ENCODE results near the gene LRMDA.

The LRMDA gene

GRCh38 chr10:75836064-75836463 is 404.6 kb downstream of the LRMDA start:
- H3K27me3 ChIP-seq (ENCODE audit: insufficient read depth, low read length) = no peaks in the 10 kb centered on the region
- H3K36me3 ChIP-seq (ENCODE audit: insufficient read depth, low read depth, low read length) = no peaks in the 10 kb centered on the region
- no peak overlapping the region for H3K9ac ChIP-seq (ENCODE audit: low read depth, low read length)
- H3K4me1 ChIP-seq (ENCODE audit: insufficient read depth, low read length) = no peaks in the 10 kb centered on the region
- no peak overlapping the region for H3K4me3 ChIP-seq (ENCODE audit: low read length)
- no peaks in the 10 kb centered on the region; the same call in 1 of the 2 replicates for H3K9me3 ChIP-seq (ENCODE audit: insufficient read depth, low read depth, low read length)
- H3K27ac ChIP-seq (ENCODE audit: low read length) = no peak overlapping the region

GRCh38 chr10:75838486-75838885 is 407.1 kb downstream of the LRMDA start:
- H3K27ac ChIP-seq (ENCODE audit: low read length) = no peak overlapping the region
- no peaks in the 10 kb centered on the region for H3K27me3 ChIP-seq (ENCODE audit: insufficient read depth, low read length)
- no peaks in the 10 kb centered on the region for H3K4me1 ChIP-seq (ENCODE audit: insufficient read depth, low read length)
- no peaks in the 10 kb centered on the region for H3K36me3 ChIP-seq (ENCODE audit: insufficient read depth, low read depth, low read length)
- H3K4me3 ChIP-seq (ENCODE audit: low read length) = no peak overlapping the region
- H3K9ac ChIP-seq (ENCODE audit: low read depth, low read length) = no peak overlapping the region
- H3K9me3 ChIP-seq (ENCODE audit: insufficient read depth, low read depth, low read length) = no peaks in the 10 kb centered on the region

- no peaks in the 10 kb centered on the region; the same call in 1 of the 2 replicates for H3K4me1 ChIP-seq (ENCODE audit: insufficient read depth, low read length)
- H3K27ac ChIP-seq (ENCODE audit: low read length) = no peak overlapping the region
- no peak overlapping the region for H3K4me3 ChIP-seq (ENCODE audit: low read length)
- H3K27me3 ChIP-seq (ENCODE audit: insufficient read depth, low read length) = no peaks in the 10 kb centered on the region
- H3K9ac ChIP-seq (ENCODE audit: low read depth, low read length) = no peak overlapping the region
- H3K36me3 ChIP-seq (ENCODE audit: insufficient read depth, low read depth, low read length) = no peaks in the 10 kb centered on the region
- no peaks in the 10 kb centered on the region for H3K9me3 ChIP-seq (ENCODE audit: insufficient read depth, low read depth, low read length)
These were observed 407.6 kb downstream of the LRMDA start for GRCh38 chr10:75839020-75839419.

GRCh38 chr10:75841266-75841665 is 409.8 kb downstream of the LRMDA start:
- no peaks in the 10 kb centered on the region for H3K27me3 ChIP-seq (ENCODE audit: insufficient read depth, low read length)
- H3K36me3 ChIP-seq (ENCODE audit: insufficient read depth, low read depth, low read length) = no peaks in the 10 kb centered on the region
- H3K27ac ChIP-seq (ENCODE audit: low read length) = no peak overlapping the region
- H3K9me3 ChIP-seq (ENCODE audit: insufficient read depth, low read depth, low read length) = no peaks in the 10 kb centered on the region
- no peak overlapping the region for H3K9ac ChIP-seq (ENCODE audit: low read depth, low read length)
- no peak overlapping the region for H3K4me3 ChIP-seq (ENCODE audit: low read length)
- peaks cover 10% of the 10 kb centered on the region; the same call in 1 of the 2 replicates for H3K4me1 ChIP-seq (ENCODE audit: insufficient read depth, low read length)

GRCh38 chr10:75845176-75845947 is 413.9 kb downstream of the LRMDA start:
- Histone ChIP-seq H3K27ac (ENCODE audit: low read length) (no peak overlapping the region), H3K27me3 (ENCODE audit: insufficient read depth, low read length) (no peaks in the 10 kb centered on the region), H3K9me3 (ENCODE audit: insufficient read depth, low read depth, low read length) (no peaks in the 10 kb centered on the region), H3K4me3 (ENCODE audit: low read length) (no peak overlapping the region), H3K4me1 (ENCODE audit: insufficient read depth, low read length) (peaks cover 10% of the 10 kb centered on the region; the same call in 1 of the 2 replicates), H3K36me3 (ENCODE audit: insufficient read depth, low read depth, low read length) (no peaks in the 10 kb centered on the region), H3K9ac (ENCODE audit: low read depth, low read length) (no peak overlapping the region)

GRCh38 chr10:75847477-75847876 is 416.1 kb downstream of the LRMDA start:
- no peak overlapping the region for H3K9ac ChIP-seq (ENCODE audit: low read depth, low read length)
- H3K27me3 ChIP-seq (ENCODE audit: insufficient read depth, low read length) = no peaks in the 10 kb centered on the region
- no peak overlapping the region for H3K4me3 ChIP-seq (ENCODE audit: low read length)
- H3K27ac ChIP-seq (ENCODE audit: low read length) = no peak overlapping the region
- H3K36me3 ChIP-seq (ENCODE audit: insufficient read depth, low read depth, low read length) = no peaks in the 10 kb centered on the region
- H3K9me3 ChIP-seq (ENCODE audit: insufficient read depth, low read depth, low read length) = no peaks in the 10 kb centered on the region
- peaks cover 10% of the 10 kb centered on the region; the same call in 1 of the 2 replicates for H3K4me1 ChIP-seq (ENCODE audit: insufficient read depth, low read length)

- Histone ChIP-seq H3K36me3 (ENCODE audit: insufficient read depth, low read depth, low read length) (no peaks in the 10 kb centered on the region), H3K9ac (ENCODE audit: low read depth, low read length) (no peak overlapping the region), H3K4me3 (ENCODE audit: low read length) (no peak overlapping the region), H3K27ac (ENCODE audit: low read length) (no peak overlapping the region), H3K9me3 (ENCODE audit: insufficient read depth, low read depth, low read length) (no peaks in the 10 kb centered on the region), H3K4me1 (ENCODE audit: insufficient read depth, low read length) (no peaks in the 10 kb centered on the region), H3K27me3 (ENCODE audit: insufficient read depth, low read length) (no peaks in the 10 kb centered on the region)
These were observed 420.3 kb downstream of the LRMDA start for GRCh38 chr10:75851580-75852345.

GRCh38 chr10:75852851-75853484 is 421.5 kb downstream of the LRMDA start:
- Histone ChIP-seq H3K27ac (ENCODE audit: low read length) (no peak overlapping the region), H3K4me1 (ENCODE audit: insufficient read depth, low read length) (peaks cover 5% of the 10 kb centered on the region; the same call in 1 of the 2 replicates), H3K9me3 (ENCODE audit: insufficient read depth, low read depth, low read length) (no peaks in the 10 kb centered on the region), H3K36me3 (ENCODE audit: insufficient read depth, low read depth, low read length) (no peaks in the 10 kb centered on the region), H3K27me3 (ENCODE audit: insufficient read depth, low read length) (no peaks in the 10 kb centered on the region), H3K9ac (ENCODE audit: low read depth, low read length) (no peak overlapping the region), H3K4me3 (ENCODE audit: low read length) (no peak overlapping the region)

GRCh38 chr10:75857269-75857846 is 425.9 kb downstream of the LRMDA start:
- Histone ChIP-seq H3K27me3 (ENCODE audit: insufficient read depth, low read length) (no peaks in the 10 kb centered on the region), H3K4me3 (ENCODE audit: low read length) (no peak overlapping the region), H3K4me1 (ENCODE audit: insufficient read depth, low read length) (peaks cover 9% of the 10 kb centered on the region; the same call in 1 of the 2 replicates), H3K9ac (ENCODE audit: low read depth, low read length) (no peak overlapping the region), H3K9me3 (ENCODE audit: insufficient read depth, low read depth, low read length) (no peaks in the 10 kb centered on the region), H3K27ac (ENCODE audit: low read length) (peak overlapping the region; percentile 3), H3K36me3 (ENCODE audit: insufficient read depth, low read depth, low read length) (no peaks in the 10 kb centered on the region)

GRCh38 chr10:75857896-75858295 is 426.5 kb downstream of the LRMDA start:
- Histone ChIP-seq H3K9ac (ENCODE audit: low read depth, low read length) (no peak overlapping the region), H3K4me3 (ENCODE audit: low read length) (no peak overlapping the region), H3K27ac (ENCODE audit: low read length) (peak overlapping the region; percentile 3), H3K9me3 (ENCODE audit: insufficient read depth, low read depth, low read length) (no peaks in the 10 kb centered on the region), H3K4me1 (ENCODE audit: insufficient read depth, low read length) (peaks cover 9% of the 10 kb centered on the region; the same call in 1 of the 2 replicates), H3K36me3 (ENCODE audit: insufficient read depth, low read depth, low read length) (no peaks in the 10 kb centered on the region), H3K27me3 (ENCODE audit: insufficient read depth, low read length) (no peaks in the 10 kb centered on the region)

- peak overlapping the region; percentile 3 for H3K27ac ChIP-seq (ENCODE audit: low read length)
- no peaks in the 10 kb centered on the region for H3K27me3 ChIP-seq (ENCODE audit: insufficient read depth, low read length)
- no peak overlapping the region for H3K4me3 ChIP-seq (ENCODE audit: low read length)
- H3K36me3 ChIP-seq (ENCODE audit: insufficient read depth, low read depth, low read length) = no peaks in the 10 kb centered on the region
- peaks cover 9% of the 10 kb centered on the region; the same call in 1 of the 2 replicates for H3K4me1 ChIP-seq (ENCODE audit: insufficient read depth, low read length)
- H3K9ac ChIP-seq (ENCODE audit: low read depth, low read length) = no peak overlapping the region
- H3K9me3 ChIP-seq (ENCODE audit: insufficient read depth, low read depth, low read length) = no peaks in the 10 kb centered on the region
These were observed 426.9 kb downstream of the LRMDA start for GRCh38 chr10:75858339-75858738.

All from iPS-20b (cell line).